ENCODE measurements around the gene RBMS2. TPM values are rescaled to one million over a fixed set of nuclear protein-coding genes. Genes with fewer than 3 reads are reported as not detected.

The RBMS2 gene
- total RNA-seq, 1 donor from 2014 or later = 18.1 TPM

DNA sequence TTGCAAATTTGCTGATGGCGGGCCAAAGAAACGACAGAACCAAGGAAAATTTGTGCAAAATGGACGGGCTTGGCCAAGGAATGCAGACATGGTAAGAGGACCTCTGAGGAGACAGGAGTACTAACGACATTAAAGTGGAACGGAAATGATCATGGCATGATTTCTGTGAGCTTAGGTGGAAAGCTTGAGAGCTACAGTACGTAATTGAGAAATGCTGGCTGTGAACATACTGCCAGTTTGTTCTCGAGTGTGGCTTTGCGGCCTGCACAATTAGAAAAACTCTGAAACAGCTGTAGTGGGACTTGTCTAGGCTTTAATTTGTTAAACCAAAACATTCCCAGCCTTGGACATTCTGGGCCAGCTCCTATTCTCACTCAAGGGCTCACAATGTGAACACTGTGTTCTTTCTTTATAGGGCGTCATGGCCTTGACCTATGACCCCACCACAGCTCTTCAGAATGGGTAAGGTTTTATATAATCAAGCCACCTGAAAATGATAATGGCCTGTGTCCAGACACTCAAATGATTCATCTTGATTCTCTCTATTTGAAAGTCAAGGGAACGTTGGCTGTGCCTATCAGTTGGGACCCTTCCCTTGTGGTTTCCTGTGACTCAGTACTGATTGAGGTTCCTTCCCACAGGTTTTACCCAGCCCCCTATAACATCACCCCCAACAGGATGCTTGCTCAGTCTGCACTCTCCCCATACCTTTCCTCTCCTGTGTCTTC, 60.0 kb downstream of the RBMS2 start:
- peak; percentile 34 for DNase-seq

DNA sequence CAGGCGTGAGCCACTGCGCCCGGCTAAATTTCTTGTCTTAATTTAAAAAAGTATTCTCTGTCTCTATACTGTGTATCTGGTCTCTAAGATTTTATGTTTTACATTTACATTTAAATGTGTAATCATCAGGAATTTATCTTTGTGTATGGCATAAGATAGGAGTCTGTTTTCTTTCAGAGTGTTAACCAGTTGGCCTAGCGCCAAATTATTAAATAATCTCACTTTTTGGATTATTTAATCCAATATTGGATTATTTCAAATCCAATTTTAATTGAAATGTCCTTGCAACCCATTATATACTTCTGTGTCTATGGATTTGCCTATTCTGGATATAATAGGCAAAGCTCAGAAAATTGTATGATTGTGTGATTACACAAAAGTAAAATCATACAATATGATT, 63.5 kb downstream of the RBMS2 start:
- no peak for DNase-seq

DNA sequence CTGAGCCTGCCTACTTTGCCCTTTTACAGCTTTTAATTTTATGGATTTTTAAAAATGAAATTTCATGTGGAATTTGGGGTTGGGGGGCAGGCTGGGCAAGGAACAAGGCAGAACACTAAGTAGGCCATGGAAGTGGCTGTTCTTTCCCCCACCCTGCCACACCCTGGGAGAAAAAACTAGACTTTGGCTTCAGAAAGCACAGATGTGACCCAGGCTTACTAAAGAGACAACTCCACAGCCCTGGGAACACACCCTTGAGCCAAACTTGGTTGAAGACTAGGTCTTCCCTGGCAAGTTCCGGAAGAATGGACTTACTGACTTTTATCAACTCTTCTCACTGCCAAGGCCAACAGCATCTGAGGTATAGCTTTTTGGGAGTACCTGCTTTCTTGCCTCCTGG, 68.2 kb downstream of the RBMS2 start:
- DNase-seq = no peak

DNA sequence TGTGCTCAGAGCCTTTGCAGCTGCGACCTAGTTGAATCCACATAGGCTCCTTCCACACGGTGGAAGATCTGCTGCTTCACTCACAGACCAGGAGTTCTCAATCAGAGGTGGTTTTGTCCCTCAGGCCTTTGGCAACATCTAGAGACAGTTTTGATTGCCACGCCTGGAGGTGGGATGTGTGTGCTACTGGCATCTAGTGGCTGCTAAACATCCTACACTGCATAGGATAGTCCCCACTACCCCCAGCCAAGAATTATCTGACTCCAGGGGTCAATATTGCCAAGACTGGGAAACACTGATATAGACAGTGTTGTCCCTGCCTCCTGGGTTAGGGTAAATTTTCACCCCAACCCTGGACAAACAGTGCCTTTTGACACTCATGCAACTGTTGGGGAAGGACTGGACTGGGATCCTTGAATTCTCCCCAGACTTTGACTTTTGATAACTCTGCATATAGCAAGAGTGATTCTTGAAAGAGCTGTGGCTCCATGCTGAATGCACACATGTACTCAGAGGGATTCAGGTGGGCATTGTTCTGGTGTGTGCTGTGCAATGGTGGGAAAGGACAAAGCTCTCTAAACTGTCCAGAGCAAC, 68.7 kb downstream of the RBMS2 start:
- DNase-seq = no peak

DNA sequence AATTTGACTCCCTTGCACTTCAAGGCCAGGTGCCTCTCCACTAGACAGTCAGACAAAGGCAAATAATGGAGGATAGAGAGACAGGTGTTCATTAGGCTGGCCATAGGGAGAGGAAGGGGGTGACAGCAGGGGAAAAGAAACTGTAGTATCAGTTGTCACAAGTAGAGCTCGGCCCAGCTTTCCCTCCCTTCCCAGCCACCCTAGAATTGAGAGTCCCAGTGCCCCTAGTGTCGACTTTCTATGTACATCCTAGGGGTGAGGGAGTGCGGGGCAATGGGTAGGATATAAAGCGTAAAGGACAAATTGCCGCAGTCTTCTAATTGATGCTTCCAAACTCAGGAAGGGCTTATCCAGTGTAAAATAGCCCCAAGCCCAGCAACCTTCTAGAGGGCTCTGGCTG, 69.5 kb downstream of the RBMS2 start:
- no peak for DNase-seq

DNA sequence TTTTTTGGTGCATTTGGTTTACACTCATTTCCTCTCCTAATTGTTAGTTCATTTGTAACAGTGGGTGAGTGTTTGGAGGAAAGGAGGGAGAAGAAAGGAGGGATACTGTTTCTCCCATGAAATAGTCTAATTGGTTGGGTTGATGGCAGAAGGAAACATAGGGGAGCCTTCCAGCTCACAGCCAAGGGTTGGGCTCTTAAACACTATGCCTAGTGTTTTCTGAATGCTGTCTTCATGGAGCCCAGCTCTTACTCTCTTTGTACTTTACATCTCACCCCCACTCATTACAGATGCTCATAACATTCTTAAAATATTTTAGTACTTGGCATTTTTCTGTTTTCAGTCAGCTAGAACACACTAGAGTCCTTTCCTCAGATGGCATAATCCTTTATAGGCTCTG, 70.3 kb downstream of the RBMS2 start:
- DNase-seq = no peak

DNA sequence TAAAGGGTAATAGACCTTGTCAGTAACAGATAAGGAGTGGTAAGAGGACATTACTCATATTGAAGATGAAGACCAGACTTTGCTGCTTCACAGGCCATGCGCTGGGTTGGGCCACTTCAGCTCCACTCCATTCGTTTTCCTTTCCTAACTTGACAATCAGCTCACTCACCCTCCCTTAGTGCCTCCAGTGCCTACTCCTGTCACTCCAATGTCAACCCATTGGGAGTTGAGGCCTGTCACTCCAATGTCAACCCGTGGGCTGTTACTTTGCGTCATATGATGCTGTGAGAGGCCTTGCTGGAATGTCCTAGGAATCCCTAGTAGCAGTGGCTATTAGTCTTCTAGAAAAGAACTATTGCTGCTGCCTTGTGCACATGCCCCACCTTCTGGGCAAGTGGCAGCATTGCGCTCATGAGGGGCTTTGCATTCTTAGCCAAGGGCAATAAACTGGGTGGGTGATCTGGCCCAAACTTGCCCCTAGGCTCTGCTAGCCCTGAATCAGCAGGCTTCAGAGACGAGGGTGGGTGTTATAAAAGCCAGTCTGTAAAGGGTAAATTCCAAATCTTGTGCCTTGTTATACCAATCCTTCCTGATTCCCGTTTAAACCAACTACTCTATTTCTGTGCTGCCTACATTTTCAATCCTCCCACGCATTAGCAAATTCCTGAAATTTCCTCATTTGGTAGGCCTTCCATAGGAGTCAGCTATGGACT, 72.4 kb downstream of the RBMS2 start:
- DNase-seq = peak; percentile 72

DNA sequence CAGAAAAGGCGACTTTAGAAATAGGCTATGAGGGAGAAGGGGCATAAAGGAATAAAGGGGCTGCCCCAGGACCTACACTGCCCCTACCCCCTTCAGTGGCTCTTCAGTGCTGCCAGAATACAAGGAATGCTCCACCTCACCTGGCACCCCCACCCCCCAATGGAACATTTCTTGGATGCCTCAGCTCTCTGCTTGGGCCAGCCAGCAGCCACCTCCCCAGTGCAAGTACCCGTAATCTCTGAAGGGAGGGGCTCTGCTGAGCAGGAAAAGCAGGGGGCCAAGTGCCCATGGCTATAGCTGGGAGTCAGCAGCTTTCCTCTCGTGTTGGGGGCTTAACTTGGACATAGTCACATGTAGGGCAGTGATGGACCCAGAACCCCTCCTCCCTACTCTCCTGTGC, 75.2 kb downstream of the RBMS2 start:
- no peak for DNase-seq

DNA sequence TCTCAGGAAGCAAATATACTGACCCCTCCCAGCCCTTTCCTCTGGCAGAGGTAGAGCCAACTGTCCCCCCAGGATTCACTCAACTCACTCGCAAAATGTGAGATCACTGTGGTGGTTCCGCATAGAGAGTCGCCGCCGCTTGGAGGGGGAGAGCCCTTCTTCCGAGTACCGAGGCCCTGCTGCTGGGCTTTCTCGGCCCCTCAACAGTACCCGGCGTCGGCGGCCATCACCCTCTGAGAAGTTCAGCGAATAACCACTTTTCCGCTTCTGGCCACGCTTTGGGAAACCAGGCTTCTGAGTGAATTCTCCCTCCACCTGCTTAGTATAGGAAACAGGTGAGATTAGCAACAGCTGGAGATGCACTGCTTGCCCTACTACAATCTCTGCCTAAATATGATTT, 77.4 kb downstream of the RBMS2 start:
- DNase-seq = no peak

DNA sequence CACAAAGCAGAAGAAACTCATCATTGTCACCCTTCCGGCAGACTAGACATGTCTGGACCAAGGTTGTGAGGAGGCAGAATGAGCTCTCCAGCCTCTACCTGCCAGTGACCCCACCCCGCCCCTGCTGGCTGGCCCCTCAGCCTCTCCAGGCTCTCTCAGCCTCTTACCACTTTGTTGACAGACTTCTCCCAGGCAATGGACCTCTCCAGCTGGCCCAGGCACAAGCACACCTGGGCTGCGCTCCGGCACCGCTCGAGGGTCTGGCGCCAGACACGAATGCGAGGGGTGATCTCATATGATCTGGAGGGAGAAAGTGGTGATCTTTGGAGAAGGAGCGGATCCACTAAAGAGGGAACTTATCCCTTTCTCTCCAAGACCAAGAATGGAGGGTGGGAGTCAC, 78.2 kb downstream of the RBMS2 start:
- no peak for DNase-seq

DNA sequence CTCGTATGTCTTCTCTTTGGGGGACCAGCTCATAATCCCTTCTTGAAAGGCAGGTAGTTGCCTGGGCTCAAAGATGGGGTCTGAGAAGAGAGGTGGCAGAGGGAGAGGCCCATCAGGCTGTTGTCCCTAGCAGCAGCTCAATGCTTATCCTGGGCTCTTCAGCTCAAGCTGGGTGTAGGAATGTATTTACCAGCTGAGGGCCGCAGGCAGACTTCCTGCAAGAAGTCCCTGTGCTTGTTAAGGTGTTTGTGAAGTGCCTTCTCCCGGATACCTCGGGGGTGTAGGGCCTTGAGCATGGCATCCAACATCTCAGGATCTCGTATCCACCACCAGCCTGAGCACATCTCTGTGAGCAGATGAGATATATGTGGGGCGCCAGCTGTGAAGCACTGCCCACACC, 79.1 kb downstream of the RBMS2 start:
- no peak for DNase-seq

DNA sequence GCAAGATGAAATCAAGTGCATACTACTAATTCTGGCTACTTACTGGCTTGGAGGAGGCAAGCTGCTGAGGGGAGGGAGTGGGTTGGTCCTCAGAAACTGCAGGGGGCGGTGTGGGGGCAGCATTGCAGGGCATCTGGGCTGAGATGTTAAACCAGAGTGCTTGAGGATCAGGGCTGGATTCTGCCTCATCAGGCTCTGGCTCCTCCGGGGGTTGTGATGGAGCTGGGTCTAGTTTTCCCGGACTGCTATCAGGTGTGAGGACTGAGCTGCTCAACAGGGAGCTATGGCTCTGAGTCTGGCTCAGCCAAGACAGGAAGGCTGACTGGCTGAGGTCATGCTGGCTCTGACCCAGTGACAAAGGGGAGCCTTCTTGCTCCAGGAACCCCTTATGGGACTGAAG, 79.9 kb downstream of the RBMS2 start:
- DNase-seq = no peak

DNA sequence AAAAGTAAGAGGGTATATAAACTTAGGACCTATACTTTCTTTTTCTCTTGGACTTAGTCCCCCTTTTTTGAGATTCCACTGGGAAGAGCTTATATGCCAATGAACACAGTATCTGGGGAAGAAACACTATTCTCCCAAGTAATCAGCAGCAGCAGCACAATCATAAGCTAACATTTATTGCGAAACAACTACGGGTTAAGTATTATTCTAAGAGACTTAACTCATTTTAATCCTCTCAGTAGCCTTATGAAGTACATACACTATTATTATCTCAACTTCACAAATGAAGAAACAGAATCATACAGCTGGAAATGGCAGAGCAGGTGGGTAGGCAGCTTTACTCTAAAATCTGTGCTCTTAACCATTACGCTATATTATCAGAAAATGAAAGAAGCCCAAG, 80.6 kb downstream of the RBMS2 start:
- no peak for DNase-seq

DNA sequence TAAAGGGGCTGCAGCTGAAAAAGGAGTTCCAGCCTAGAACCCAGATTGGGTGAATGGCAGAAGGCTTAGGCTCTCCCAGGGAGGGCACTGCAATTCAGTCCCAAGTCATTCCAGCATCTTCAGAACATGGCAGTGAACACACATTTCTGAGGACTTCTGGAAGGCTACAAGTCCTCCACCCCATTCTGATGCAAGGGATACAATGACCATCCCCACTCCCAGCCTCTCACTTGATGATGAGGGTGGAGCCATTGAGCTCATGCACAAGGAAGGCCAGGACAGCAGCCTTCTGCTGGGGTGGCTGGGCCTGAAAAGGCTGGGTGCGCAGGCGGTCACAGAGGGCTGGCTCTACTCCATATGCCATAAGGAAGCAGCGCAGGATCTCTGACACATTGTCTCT, 82.7 kb downstream of the RBMS2 start:
- DNase-seq = no peak

DNA sequence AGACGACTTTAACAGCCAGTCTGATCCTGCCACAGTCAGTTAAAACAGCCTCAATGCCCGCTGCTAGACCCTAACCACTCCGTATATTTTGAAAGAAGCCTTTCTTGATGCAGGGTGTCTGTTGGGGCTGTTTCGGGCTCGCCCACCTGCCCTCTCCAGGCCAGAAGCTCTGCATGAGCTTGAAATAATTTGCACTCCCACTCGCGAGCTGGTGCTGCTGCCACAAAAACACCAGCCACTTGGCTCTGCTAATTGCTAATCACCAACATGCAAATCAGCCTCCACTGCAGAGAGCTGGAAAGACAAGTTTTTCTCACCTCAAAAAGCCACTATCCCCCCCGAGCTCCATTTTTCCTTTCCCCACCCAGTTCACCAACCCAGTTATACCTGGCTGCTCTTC, 93.0 kb downstream of the RBMS2 start:
- DNase-seq = no peak

DNA sequence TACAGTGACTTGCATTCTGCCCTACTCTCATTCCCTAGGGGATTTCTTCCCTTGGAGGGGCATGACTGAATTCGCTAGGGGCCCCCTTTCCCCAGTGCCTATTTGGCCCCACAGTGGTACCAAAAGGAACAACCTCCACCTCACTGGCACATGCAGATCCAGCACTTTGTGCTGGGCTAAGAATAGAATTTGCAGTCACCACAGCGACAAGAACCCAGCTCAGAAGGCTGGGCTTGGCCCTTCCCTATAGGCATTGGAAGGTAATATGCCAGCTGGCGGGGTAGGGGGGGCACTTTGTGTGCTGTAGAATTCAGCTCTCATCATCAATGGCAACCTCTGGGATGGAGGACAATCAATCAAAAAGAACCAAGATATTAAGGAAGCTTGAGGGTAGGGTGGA, 94.6 kb downstream of the RBMS2 start:
- no peak for DNase-seq

DNA sequence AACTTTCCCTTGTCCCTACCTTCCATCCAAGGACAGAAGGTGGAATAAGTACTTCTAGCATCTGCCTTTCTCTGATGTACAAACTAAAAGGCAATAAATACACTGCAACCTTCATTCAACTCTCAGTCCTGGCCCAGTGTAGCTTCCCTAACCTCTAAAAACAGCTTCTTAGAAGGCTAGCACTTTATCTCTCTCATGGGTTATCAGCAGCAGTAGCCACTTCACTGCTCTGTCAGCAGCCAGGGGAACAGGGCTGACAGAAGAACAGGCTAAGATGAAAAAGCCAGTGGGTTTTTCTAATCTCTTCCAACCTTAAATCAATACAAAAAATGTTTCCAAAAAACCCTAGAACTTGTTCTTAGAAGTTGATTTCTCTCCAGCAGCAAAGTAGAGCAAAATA, 95.3 kb downstream of the RBMS2 start:
- DNase-seq = no peak

DNA sequence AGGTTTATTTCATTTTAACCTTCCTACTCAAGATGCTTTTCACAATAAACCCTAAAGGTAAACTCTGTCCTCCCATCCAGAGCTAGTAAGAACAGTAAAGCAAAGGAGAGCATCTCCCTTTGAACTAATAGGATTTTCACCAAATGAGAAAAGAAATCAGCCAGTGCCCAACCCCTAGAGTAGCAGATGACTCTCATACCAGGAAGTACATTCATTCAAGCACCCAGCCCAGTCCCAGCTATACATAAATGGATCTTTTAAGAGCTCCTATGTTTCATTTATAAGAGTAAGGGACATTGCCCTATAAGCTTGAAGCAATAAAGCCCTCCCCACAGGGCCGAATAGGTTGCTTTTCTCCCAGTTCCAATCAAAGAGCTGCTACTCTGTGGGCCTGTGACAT, 100.9 kb downstream of the RBMS2 start:
- DNase-seq = no peak

DNA sequence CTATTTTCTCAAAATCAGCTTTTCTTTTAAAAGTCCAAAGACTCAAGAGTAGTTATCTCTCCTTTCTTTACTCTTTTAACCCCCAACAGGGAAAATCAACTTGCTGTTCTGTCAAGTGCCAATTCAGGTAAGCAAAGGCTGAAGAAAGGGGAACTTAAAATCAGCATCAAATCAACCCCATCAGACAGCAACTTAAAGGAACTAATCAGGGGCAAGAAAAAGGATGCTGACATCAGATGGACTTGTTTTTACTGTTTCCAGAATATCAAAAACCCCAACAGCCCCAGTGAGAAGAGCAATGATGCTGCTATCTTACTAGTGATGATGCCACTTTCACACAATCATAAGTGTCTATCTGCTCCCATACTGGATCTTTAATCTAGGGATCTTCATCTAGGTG, 105.1 kb downstream of the RBMS2 start:
- DNase-seq = no peak

DNA sequence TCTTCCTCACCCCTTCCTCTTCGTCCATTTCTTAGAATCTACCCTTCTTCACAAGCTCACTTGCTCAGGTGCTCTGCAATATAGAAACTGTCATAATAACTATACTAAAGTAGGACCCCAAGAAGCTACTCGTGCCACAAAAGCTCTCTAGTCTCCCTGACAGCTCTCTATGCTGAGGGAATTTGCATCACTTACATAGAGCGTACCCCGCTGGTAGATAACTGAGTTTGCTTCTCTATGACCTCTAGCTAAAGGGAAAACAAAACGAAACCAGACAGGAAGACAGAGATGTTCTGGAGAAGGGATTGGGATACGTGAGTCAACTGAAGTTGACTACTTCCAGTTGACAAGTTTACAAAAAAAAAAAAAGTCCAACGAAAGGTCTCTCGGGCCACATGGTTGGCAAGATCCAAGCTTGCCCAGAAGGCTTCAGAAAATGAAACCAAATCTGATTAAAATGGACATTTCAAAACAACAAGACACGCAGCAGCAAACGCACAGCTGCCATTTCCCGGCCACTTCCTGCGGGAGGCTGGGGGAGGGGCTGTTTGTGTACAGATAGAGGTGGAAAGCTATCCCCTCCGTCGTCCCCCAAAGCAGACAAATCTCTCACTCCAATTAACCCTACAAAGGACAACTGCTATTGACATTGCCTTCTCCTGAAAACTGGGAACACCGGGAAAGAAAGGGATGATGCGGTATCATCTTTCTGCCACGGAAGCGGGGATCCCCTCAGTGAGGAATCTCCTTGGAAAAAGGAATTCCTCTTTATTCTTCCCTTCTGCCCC, 107.2 kb downstream of the RBMS2 start:
- peak; percentile 77 for DNase-seq

DNA sequence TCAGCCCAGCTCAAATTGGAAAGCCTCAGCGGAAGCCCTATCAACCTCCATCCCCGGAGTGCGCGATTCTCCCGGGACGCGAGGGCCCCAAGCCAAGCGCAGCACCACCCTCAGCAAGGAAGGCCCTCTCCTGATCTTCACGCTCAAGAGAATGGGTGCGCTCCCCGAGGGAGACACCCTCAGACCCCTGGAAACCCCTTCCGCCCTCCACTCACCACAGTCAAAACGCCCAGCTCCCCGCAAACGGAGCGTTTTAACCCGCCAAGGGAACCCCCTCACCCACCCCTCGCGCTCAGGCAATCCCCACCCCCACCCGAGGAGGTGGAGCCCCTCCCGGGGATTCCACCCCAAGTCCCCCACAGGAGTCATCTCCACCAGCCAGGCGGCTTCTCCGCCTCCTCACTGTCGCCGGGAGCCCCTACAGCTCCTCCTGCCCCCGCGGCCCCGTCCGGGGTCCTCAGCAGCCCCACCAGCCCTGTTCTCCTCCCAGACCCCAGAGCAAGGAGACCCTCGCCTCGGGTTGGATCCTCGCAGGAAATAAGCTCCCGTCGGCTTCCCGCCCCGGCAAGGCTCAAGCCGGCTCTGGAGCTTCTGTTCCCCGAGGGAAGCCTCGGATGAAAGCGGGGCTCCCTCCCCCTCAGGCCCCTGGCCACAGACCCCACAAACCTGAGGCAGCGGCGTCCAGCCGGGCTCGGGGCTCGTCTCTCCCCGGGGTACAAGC, 108.0 kb downstream of the RBMS2 start:
- peak; percentile 36 for DNase-seq

DNA sequence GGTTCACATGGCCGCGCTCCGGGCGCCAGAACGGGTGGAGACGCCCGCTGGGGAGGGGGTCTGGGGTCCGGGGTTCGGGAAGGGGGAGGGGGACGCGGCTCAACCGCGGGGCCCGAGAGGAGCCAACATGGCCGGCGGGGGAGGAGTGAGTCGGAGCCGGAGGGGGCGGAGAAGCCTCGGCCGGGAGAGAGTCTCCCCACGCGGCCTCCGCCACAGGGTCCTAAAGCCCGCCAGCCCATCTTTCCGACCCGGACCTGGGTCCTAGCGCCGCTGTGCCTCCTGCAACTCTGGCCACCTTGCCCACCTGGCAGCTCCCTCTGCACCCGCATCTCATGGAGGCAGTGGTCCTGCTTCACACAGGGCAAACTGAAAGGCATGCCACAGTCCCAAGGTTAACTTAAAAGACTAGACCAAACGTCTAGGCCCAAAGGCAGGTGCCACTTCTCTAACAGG, 108.6 kb downstream of the RBMS2 start, which contains the start of gene BAZ2A:
BAZ2A (minus strand) TSS at position 147 of the 453 bp plus-strand sequence. CDS start 12,796 bp downstream, outside the sequence.
- DNase-seq = peak; percentile 96
